GM21576 (cell line): ENCODE data around the gene MPND.

Experiments
- ATAC-seq: cut with Tn5 transposase; IDR thresholded peaks from one replicate; pipeline ENCODE4 v1.9.1; 2021; ENCODE audit warnings: mild to moderate bottlenecking, moderate library complexity; ENCODE audit not compliant: unreplicated experiment

MPND gene

GRCh38 chr19:4365791-4366665 is 22.7 kb downstream of the MPND start:
- no peak for ATAC-seq

GRCh38 chr19:4366666-4367335 is 23.4 kb downstream of the MPND start:
- no peak for ATAC-seq

- no peak for ATAC-seq
Measured at GRCh38 chr19:4367336-4367723, 24.0 kb downstream of the MPND start.

GRCh38 chr19:4367781-4368127 is 24.4 kb downstream of the MPND start:
- no peak for ATAC-seq

- no peak for ATAC-seq
Measured at GRCh38 chr19:4368128-4368820, 24.9 kb downstream of the MPND start.

- ATAC-seq = peak; percentile 38
Measured at GRCh38 chr19:4369109-4369887, 25.9 kb downstream of the MPND start.

- ATAC-seq = no peak
Measured at GRCh38 chr19:4369888-4370260, 26.5 kb downstream of the MPND start.

- ATAC-seq = no peak
Measured at GRCh38 chr19:4370418-4371041, 27.2 kb downstream of the MPND start.

- no peak for ATAC-seq
Measured at GRCh38 chr19:4371247-4372164, 28.1 kb downstream of the MPND start.

- ATAC-seq = no peak
Measured at GRCh38 chr19:4372165-4373012, 29.0 kb downstream of the MPND start.

GRCh38 chr19:4373013-4373367 is 29.6 kb downstream of the MPND start:
- ATAC-seq = no peak

- no peak for ATAC-seq
Measured at GRCh38 chr19:4373601-4374497, 30.5 kb downstream of the MPND start.

- ATAC-seq = no peak
Measured at GRCh38 chr19:4374498-4375163, 31.3 kb downstream of the MPND start.

- peak; percentile 34 for ATAC-seq
Measured at GRCh38 chr19:4375164-4376027, 32.0 kb downstream of the MPND start.

- ATAC-seq = peak; percentile 8
Measured at GRCh38 chr19:4376028-4376670, 32.8 kb downstream of the MPND start.

- no peak for ATAC-seq
Measured at GRCh38 chr19:4376671-4376990, 33.3 kb downstream of the MPND start.
